ENCODE measurements around the gene TMEM61. TPM values are rescaled to one million over a fixed set of nuclear protein-coding genes. Genes with fewer than 3 reads are reported as not detected.

TMEM61 gene
- total and polyA plus RNA-seq, 2 experiments from 2014 or later, result 0.22 to 0.90 TPM

DNA sequence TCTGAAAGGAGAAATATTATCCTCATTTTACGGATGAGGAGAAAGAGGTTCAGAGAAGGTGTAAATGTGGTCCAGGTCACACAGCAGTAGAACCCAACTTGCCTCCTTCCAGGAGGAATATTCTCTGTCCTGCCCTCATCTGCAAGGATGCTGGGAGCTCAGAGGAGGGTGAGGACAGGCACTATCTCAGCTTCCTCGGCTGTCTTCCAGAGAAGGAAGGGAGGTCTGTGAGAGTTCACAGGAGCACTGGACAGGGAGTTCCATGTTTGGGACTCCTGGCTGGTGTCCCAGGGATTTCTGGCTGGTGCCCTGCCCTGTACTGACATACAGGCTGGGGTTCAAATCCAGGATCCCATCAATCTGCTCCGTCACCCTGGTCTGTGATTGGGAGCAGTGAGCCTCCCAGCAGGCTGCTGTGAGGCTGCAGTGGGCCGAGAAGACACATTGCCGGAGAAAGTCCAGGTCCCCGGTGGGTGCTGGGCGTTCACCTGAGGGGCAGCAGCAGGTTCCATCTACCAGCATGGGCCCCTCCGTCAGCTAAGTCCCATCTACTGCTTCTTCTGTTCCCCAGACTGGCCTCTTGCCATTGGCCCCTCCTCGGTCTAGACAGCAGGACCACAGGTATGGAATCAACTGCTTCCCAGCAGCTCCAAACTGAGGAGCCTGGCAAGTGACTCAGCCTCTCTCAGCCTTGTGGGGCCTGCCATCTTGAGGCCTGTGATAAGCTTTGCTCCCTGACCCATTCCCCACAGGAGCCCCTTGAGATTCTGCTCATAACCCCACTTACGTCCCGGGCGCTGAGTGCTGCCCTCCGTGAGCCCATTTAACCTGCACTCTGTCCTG, 9.8 kb downstream of the TMEM61 start:
- Histone ChIP-seq H3K9me2 (replicated peaks; ENCODE audit: insufficient read depth) (no peaks in the 10 kb centered on the region), H3K36me3 (replicated peaks; ENCODE audit: insufficient read depth, low read depth) (no peaks in the 10 kb centered on the region), H4K20me1 (ENCODE audit: insufficient read depth, poor library complexity, severe bottlenecking) (no peaks in the 10 kb centered on the region), H3K4me2 (no peak overlapping the region), H3K79me2 (no peaks in the 10 kb centered on the region), H3K27me3 (peaks cover 4% of the 10 kb centered on the region), H2AFZ (no peak overlapping the region), H3K27ac (no peak overlapping the region), H3K4me1 (ENCODE audit: insufficient read depth) (no peaks in the 10 kb centered on the region), H3K4me3 (no peak overlapping the region), H3K9me3 (ENCODE audit: low read depth) (no peaks in the 10 kb centered on the region)
- no peak for DNase-seq (ENCODE audit: low spot score)
- TF ChIP-seq EZH2phosphoT487 (IDR thresholded peaks at IDR 0.05; ENCODE audit: low read depth, severe bottlenecking, unreplicated experiment) (no peak), EZH2 (IDR thresholded peaks at IDR 0.05; ENCODE audit: borderline replicate concordance) (no peak)
- TF ChIP-seq, protein P1, sequence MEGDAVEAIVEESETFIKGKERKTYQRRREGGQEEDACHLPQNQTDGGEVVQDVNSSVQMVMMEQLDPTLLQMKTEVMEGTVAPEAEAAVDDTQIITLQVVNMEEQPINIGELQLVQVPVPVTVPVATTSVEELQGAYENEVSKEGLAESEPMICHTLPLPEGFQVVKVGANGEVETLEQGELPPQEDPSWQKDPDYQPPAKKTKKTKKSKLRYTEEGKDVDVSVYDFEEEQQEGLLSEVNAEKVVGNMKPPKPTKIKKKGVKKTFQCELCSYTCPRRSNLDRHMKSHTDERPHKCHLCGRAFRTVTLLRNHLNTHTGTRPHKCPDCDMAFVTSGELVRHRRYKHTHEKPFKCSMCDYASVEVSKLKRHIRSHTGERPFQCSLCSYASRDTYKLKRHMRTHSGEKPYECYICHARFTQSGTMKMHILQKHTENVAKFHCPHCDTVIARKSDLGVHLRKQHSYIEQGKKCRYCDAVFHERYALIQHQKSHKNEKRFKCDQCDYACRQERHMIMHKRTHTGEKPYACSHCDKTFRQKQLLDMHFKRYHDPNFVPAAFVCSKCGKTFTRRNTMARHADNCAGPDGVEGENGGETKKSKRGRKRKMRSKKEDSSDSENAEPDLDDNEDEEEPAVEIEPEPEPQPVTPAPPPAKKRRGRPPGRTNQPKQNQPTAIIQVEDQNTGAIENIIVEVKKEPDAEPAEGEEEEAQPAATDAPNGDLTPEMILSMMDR (IDR thresholded peaks at IDR 0.05; ENCODE audit: poor library complexity), result no peak
- whole genome bisulfite sequencing (ENCODE audit: low lambda C conversion rate, missing lambda C conversion rate), result 76% methylated on average over 12 of the region's 13 CpGs

DNA sequence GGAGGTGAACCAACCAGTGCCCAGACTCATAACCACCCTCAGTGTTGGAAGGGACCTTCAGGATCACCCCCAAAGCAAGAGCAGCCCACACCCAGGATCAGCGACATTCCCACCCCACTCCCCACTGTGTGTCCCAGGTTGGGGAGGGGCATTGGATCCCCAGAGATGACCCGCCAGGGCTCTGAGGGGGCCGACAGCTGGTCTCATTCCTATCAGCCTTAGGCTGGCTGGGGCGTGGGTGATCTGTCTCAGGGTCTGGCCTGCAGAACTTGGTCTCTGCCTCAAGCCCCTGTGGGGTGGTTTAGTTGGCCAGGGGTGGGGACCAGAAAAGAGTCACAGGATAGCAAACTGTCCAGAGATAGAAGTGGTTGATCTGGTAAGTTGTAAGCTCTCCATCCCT, 10.5 kb downstream of the TMEM61 start:
- no peaks in the 10 kb centered on the region for H3K9me2 ChIP-seq (replicated peaks; ENCODE audit: insufficient read depth)
- TF ChIP-seq, protein P1 (IDR thresholded peaks at IDR 0.05; ENCODE audit: poor library complexity), result no peak
- TF ChIP-seq EZH2phosphoT487 (IDR thresholded peaks at IDR 0.05; ENCODE audit: low read depth, severe bottlenecking, unreplicated experiment), result no peak
- no peak for TF ChIP-seq EZH2 (IDR thresholded peaks at IDR 0.05; ENCODE audit: borderline replicate concordance)
- H3K36me3 ChIP-seq (replicated peaks; ENCODE audit: insufficient read depth, low read depth), result no peaks in the 10 kb centered on the region
- no peak for DNase-seq (ENCODE audit: low spot score)
- H3K4me3 ChIP-seq, result no peak overlapping the region
- H3K9me3 ChIP-seq (ENCODE audit: low read depth), result no peaks in the 10 kb centered on the region
- WGBS (ENCODE audit: low lambda C conversion rate, missing lambda C conversion rate), result 68% methylated on average over 4 of the region's 4 CpGs
- no peaks in the 10 kb centered on the region for H3K4me1 ChIP-seq (ENCODE audit: insufficient read depth)
- peaks cover 10% of the 10 kb centered on the region for H3K27me3 ChIP-seq
- no peaks in the 10 kb centered on the region for H4K20me1 ChIP-seq (ENCODE audit: insufficient read depth, poor library complexity, severe bottlenecking)
- no peak overlapping the region for H3K4me2 ChIP-seq
- H3K27ac ChIP-seq, result no peak overlapping the region
- H2AFZ ChIP-seq, result no peak overlapping the region
- H3K79me2 ChIP-seq, result no peaks in the 10 kb centered on the region

DNA sequence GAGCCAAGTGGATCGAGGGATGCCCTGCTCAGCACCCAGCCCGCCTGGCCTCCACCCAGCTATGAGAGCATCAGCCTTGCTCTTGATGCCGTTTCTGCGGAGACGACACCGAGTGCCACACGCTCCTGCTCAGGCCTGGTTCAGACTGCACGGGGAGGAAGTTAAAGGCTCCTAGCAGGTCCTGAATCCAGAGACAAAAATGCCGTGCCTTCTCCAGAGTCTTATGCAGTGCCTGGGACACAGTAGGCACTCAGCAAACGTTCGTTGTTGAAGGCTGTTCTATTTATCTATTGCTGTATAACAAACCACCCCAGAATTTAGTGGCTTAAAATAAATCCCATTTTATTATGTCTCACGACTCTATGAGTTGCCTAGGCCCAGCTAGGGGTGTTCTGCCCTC, 11.5 kb downstream of the TMEM61 start:
- DNase-seq (ENCODE audit: low spot score), result no peak
- H3K9me3 ChIP-seq (ENCODE audit: low read depth), result no peaks in the 10 kb centered on the region
- H3K4me3 ChIP-seq, result no peak overlapping the region
- H3K36me3 ChIP-seq (replicated peaks; ENCODE audit: insufficient read depth, low read depth), result no peaks in the 10 kb centered on the region
- peaks cover 4% of the 10 kb centered on the region for H3K4me1 ChIP-seq (ENCODE audit: insufficient read depth)
- no peak overlapping the region for H3K4me2 ChIP-seq
- no peaks in the 10 kb centered on the region for H4K20me1 ChIP-seq (ENCODE audit: insufficient read depth, poor library complexity, severe bottlenecking)
- H3K79me2 ChIP-seq, result no peaks in the 10 kb centered on the region
- TF ChIP-seq EZH2phosphoT487 (IDR thresholded peaks at IDR 0.05; ENCODE audit: low read depth, severe bottlenecking, unreplicated experiment) (no peak), EZH2 (IDR thresholded peaks at IDR 0.05; ENCODE audit: borderline replicate concordance) (no peak)
- TF ChIP-seq, protein P1 (IDR thresholded peaks at IDR 0.05; ENCODE audit: poor library complexity), result no peak
- peaks cover 14% of the 10 kb centered on the region for H3K27me3 ChIP-seq
- no peak overlapping the region for H3K27ac ChIP-seq
- 61% methylated on average over 11 of the region's 12 CpGs for WGBS (ENCODE audit: low lambda C conversion rate, missing lambda C conversion rate)
- H2AFZ ChIP-seq, result no peak overlapping the region
- no peaks in the 10 kb centered on the region for H3K9me2 ChIP-seq (replicated peaks; ENCODE audit: insufficient read depth)

All from hepatocyte (in vitro differentiated cells).